Hepatocyte (in vitro differentiated cells): ENCODE measurements around the gene NKX1-2.

ENCODE experiments used
- EZH2 ChIP-seq: fragments of 200-600 bp; sonication (generic); IDR thresholded peaks from 2 replicates; pipeline ENCODE4 v1.6.1; 2016; ENCODE audit warnings: antibody characterized with exemption, mild to moderate bottlenecking, borderline replicate concordance
- EZH2phosphoT487 ChIP-seq: fragments of 200-600 bp; sonication (generic); IDR thresholded peaks from one replicate; pipeline ENCODE4 v1.6.1; 2018; ENCODE audit warnings: antibody characterized with exemption, mild to moderate bottlenecking, low read depth, moderate library complexity; ENCODE audit not compliant: unreplicated experiment, severe bottlenecking
- TF ChIP-seq, protein P1 (sequence below): fragments of 200-600 bp; sonication (generic); IDR thresholded peaks from 2 replicates; pipeline ENCODE4 v1.5.1; 2016; ENCODE audit warnings: antibody characterized with exemption, mild to moderate bottlenecking; ENCODE audit not compliant: poor library complexity

DNA sequence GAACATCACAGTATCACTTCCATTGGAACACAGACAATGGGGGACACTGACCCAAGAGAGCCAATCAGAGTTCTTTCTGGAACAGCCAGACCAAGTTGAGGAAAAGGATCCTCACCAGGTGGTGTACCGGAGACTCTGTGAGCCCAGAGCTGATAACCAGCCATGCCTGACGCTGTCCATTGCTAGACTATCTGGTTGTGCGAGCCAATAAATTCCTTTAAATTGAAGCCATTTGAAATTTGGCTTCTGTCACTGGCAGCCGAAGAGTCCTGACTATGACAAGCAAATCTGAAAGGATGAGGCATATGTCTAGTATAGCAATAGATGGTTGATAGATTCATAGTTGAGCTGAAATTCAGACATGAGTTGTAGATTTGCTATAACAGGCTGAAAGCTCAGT lies 8.6 kb upstream of the NKX1-2 start:
- TF ChIP-seq, protein P1, sequence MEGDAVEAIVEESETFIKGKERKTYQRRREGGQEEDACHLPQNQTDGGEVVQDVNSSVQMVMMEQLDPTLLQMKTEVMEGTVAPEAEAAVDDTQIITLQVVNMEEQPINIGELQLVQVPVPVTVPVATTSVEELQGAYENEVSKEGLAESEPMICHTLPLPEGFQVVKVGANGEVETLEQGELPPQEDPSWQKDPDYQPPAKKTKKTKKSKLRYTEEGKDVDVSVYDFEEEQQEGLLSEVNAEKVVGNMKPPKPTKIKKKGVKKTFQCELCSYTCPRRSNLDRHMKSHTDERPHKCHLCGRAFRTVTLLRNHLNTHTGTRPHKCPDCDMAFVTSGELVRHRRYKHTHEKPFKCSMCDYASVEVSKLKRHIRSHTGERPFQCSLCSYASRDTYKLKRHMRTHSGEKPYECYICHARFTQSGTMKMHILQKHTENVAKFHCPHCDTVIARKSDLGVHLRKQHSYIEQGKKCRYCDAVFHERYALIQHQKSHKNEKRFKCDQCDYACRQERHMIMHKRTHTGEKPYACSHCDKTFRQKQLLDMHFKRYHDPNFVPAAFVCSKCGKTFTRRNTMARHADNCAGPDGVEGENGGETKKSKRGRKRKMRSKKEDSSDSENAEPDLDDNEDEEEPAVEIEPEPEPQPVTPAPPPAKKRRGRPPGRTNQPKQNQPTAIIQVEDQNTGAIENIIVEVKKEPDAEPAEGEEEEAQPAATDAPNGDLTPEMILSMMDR: no peak
- TF ChIP-seq EZH2: no peak
- TF ChIP-seq EZH2phosphoT487: no peak
